HG02763 (cell line): ENCODE results near the gene LYRM2.
"Not testable (repeated sequence)": the region's sequence is repeated elsewhere in the genome, so short reads cannot be mapped to it uniquely, and the experiment has no call there.

ENCODE experiments used
- ATAC-seq: cut with Tn5 transposase; IDR thresholded peaks from one replicate; pipeline ENCODE4 v1.9.1; 2021; ENCODE audit warnings: mild to moderate bottlenecking, moderate library complexity; ENCODE audit not compliant: unreplicated experiment

The LYRM2 gene

GRCh38 chr6:89649682-89650081, 11.1 kb upstream of the LYRM2 start:
- ATAC-seq: no peak

- ATAC-seq: no peak
Measured at GRCh38 chr6:89644864-89645263, 6.3 kb upstream of the LYRM2 start.

DNA sequence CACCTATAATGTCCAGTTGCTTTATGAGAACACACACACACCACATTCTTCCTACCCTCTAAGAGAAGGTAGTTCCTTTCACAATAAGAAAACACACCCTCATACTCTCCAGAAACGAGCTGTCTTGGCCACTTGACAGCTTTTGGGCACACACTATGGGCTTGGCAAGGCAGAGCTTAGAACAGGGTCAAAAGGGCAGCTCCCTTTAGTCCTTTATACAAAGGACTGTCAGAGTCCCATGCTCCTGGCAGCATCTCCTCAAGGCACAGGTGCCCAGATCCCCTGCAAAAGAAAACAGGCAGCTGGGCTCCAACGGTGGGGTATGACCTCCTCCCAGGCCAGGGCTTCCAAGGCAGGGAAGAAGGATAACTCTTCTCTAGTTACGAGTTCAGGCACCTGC, 4.9 kb upstream of the LYRM2 start:
- ATAC-seq: no peak

DNA sequence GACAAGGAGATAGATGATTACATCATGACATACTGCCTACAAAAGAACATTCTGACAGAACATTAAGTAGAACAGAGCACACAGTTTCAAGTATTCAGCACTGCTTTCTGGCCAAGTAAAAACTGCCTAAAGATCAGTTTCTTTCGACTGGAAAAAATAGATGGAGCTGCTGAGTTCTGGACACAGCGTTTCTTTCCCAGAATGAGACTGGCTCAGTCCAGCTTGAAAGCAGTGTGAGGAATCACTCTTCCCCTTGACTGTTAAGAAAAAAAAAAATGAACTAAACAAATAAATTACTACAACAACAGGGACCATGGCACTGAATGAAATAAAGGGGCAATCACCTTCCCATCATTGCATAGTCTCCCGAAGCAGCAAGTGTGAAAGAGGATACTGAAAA, 4.4 kb upstream of the LYRM2 start:
- ATAC-seq: no peak

DNA sequence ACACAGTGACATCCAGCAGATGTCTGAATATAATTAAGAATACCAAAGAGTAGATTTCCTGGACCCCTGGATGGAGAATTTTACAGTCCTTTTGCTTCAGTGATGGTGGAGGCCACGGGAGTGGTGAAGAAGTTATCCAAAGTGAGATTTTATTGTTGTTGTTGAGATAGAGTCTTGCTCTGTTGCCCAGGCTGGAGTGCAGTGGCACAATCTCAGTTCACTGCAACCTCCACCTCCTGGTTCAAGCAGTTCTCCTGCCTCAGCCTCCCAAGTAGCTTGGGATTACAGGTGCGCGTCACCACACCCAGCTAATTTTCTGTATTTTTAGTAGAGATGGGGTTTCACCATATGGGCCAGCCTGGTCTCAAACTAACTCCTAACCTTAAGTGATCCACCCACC, 3.0 kb upstream of the LYRM2 start:
- ATAC-seq: not testable (repeated sequence)

DNA sequence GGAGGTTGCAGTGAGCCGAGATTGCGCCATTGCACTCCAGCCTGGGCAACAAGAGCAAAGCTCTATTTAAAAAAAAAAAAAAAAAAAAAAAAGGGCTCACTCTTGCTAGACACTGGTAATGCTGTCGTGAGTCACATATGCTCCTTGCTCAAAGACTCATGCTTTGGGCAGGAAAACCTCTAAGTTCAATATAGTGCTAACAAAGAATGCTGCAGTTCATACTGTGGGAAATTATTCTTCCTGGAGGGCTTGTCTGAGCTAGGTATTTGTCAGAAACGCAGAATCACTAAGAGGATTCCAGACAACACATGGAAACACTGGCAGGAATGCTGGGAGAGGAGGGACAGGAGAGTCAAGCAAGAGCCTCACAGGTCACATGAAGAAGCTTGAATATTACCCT, 2.3 kb upstream of the LYRM2 start:
- no peak for ATAC-seq

DNA sequence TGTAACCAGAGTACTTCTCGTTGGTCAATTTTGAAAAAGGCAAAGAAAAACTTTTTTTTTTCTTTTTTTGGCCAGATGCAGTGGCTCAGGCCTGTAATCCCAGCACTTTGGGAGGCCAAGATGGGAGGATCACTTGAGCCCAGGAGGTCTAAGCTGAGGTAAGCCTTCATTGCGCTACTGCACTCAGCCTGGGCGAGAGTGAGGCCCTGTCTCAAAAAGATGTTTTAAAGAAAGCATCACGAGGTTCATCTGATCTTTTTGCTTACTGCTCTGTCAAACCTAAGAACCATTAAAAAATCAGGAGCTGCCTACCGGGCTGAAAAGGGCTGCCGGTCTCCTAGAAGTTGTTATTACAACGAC, 607 bp downstream of the LYRM2 start:
- no peak for ATAC-seq

- ATAC-seq: not testable (repeated sequence)
Measured at GRCh38 chr6:89636412-89636811, 2.1 kb downstream of the LYRM2 start.

- no peak for ATAC-seq
Measured at GRCh38 chr6:89630488-89630887, 8.1 kb downstream of the LYRM2 start.

- no peak for ATAC-seq
Measured at GRCh38 chr6:89623749-89624148, 14.8 kb downstream of the LYRM2 start.

DNA sequence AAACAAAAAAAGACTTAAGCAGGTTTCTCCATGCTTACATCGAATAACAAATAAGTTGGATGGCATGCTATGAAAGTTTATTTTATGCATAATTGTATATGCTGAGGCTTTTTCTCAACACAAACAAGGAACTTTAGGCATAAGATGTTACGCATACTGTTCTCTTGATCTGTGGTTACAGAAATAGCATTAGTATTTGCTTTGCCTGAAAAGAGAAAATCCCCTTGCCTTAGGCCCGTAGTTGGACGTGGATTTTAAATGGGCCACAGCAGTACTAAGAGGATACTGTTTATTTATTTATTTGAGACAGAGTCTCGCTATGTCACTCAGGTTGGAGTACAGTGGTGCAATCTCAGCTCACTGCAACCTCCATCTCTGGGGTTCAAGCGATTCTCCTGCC, 19.0 kb downstream of the LYRM2 start:
- no peak for ATAC-seq

DNA sequence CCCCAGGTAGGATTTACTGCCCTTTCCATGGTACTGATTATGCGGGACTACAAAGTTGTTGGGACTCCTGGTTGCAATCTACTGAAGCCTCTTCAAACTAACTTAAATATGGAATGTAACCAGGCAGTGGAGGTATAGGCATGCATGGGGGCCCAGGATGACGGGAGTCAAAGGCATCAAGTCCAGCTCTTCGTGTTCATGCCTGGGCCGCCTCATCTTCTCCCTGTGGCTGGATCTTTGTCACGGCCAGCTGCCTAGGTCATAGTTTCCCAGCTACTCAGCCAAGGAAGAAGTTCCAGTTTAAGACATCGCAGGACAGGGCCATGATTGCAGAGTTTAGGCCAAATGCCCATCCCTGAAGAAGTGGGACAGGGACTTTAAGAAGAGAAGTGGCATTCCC, 20.5 kb downstream of the LYRM2 start:
- no peak for ATAC-seq

DNA sequence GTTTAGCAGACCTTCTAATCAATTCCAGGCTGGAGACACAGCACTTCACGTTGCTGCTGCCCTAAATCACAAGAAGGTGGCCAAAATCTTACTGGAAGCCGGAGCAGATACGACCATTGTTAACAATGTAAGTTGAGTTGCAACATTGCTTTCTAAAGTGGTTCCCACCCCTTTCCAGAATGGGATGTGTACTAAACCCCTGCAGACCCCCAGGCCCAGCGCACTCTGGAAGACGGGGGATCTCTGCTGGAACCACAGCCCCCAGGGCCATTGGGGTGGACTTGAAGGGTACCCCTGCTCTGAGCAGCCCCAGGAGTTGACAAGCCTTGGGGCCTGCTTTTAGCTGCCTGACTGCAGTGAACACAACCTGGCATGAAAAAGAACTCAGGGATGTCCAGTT, 22.0 kb downstream of the LYRM2 start:
- ATAC-seq: no peak

DNA sequence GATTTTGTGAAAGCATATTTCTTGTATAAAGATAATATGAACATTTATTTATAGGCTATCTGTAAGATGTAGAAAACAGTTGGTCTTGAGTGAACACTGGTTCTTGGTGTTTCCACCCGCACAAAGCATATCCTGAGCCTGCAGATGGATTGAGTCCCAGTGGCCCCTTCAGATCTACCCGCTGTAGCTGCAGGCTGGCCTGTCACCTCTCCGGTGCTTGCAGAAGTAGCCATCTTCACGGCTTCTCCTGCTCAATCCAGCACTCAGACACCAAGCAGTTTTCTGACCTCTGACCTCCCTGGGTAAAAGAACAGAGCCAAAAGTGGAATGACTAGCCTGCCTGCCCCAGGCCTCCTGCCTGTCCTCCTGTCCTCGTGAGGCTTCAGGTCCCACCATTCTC, 22.7 kb downstream of the LYRM2 start:
- ATAC-seq: no peak

- no peak for ATAC-seq
Measured at GRCh38 chr6:89613790-89614189, 24.8 kb downstream of the LYRM2 start.

DNA sequence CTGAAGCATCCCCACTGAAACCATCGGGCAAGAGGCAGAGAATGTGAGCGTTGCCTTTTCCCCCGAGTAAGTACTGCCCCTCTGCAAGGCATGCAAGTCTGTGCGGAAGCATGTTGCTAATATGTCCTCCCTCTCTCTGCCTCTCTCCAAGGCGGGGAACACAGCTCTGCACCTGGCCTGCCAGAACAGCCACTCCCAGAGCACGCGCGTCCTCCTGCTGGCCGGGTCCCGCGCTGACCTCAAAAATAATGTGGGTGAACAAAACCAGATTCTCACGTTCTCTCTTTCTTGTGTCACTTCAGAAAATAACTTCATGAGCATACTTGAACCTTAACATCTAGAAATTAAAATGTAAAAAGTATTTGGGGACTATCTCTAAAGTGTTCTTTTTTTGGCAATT, 26.4 kb downstream of the LYRM2 start:
- ATAC-seq: no peak

DNA sequence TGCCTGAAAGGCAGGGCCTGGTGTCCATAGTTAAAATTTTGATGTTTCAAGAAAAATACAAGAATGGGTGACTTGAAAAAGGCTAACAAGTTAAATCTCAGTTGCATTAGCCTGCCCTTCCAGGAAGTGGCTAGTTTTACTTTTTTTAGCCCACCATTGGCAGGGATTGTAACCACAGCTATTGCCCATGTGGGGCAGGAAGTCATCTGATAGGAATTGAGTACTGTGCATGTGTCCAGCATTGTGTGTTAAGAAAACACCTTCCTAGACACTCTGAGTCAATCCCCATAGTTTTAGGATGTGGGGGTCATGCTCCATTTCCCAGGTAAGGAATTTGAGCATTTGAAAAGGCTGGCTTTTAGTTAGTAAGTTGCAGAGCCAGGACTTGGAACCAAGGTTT, 26.9 kb downstream of the LYRM2 start:
- no peak for ATAC-seq

DNA sequence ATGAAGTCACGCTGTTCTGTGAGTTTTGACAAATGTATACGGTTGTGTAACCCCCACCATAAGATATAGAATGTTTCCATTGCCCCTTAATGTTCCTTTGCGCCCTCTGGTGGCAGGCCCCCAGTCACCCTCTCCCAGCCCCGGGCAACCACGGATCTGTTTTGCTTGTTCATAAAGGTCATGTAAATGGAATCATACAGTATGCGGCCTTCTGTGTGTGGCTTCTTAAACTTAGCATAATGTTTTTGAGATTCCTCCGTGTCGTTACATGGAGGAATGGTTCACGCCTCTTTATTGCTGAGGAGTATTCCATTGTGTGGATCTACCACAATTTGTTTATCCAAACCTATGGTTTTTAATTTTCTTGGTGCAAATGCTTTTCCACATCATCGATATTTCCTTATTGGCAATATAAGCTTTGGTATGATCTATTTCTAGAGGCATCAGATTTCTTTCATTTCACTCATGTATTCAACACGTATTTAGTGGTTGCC, 28.4 kb downstream of the LYRM2 start:
- ATAC-seq: no peak

- no peak for ATAC-seq
Measured at GRCh38 chr6:89605861-89606260, 32.7 kb downstream of the LYRM2 start.

GRCh38 chr6:89604653-89605052, 33.9 kb downstream of the LYRM2 start:
- no peak for ATAC-seq

DNA sequence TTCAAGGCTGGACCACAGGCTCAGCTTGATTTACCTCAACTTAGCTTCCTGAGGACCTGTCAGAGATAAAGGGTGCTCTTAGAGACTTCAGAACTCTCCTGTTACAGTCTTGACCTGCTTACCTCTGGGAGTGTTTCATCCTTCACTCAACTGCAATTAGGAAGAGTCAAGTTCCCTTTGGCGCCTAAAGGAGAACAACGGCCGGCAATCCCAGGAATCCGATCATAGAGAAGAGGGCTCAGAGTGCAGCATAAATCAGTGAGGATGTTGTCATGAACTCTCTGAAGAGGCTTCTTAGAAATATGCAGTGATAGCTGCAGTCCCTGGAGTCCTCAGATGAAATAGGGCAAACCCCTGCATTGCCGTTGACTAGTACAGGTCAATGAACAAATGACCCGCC, 36.4 kb downstream of the LYRM2 start:
- no peak for ATAC-seq

DNA sequence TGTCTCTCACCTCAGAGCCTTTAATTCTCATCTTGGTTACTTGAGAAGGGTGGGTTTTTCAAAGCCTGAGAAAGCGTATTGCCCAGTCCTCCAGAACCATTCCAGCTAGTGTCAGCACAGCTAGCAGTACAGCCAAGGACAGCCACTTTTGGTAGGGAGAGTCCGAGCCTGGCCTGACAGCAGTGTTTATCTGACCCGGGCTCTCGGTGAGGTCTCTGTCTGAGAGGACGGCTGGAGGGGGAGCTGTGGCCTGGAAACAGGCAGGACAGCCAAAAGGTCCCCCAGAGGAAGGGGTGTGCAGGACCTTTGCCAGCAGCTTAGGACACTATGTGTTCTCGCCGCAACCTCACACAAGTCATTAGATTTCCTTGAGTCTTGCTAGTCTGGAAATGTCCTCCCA, 38.8 kb downstream of the LYRM2 start:
- no peak for ATAC-seq

DNA sequence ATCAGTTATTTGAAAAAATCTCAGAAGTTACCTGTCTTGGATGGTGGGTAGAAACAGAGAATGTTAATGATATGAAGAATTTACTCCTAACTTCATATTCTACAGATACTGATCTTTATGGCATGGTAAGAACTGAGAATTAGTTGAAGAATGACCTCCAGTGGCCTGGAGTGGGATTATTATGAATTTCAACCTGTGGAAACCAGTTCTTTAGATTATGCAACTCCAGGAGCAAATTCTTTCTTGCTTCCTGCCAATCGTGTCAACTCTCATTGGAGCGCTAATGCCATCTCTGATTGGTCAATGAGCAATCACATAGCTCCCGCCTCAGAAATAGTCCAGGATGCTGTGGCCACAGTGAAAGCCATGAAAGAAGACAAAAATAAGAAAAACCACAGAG, 40.6 kb downstream of the LYRM2 start:
- no peak for ATAC-seq

DNA sequence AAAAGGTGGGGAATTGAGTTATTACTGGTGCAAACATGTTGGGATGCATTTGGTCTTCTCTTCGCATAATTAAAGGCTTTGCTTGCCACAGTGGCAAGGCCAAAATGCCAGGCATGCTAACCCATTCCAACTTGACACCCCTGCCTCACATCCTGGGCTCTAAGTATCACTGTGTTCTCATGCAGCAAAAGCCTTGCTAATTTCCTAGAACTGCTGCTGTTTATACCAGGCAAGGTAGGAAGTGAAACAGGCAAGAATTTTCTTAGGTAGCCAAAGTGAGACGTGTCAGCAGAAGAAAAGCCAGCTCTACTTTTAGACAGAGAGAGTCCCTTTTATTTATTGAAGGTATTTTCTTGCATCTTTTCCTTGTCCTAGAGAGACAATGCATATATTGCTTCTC, 41.2 kb downstream of the LYRM2 start:
- ATAC-seq: no peak
